NCI-H128 (cell line): Measurements from ENCODE around the gene PDZD4.
A peak's percentile ranks its signal among the peaks of the same experiment; 100 is the strongest.
"Not testable (repeated sequence)": the region's sequence is repeated elsewhere in the genome, so short reads cannot be mapped to it uniquely, and the experiment has no call there.

Source experiments
- DNase-seq: peaks from one replicate; lab custom pipeline; 2025; ENCODE audit not compliant: unreplicated experiment; lab: John Stamatoyannopoulos, UW

Gene PDZD4

DNA sequence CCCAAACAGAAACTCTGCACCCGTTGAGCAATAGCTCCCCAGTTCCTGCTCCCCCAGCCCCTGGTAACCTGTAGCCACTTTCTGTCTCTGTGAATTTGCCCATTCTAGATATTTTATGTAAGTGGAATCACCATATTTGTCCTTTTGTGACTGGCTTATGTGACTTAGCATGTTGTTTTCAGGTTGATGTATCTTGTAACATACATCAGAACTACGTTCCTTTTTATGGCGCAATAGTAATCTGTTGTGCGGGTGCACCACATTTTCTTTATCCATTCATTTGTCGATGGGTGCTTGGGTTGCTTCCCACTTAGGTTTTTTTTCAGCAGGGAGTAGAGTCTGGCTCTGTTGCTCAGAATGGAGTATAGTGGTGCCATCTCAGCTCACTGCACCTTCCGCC, 6.6 kb upstream of the PDZD4 start:
- no peak for DNase-seq

DNA sequence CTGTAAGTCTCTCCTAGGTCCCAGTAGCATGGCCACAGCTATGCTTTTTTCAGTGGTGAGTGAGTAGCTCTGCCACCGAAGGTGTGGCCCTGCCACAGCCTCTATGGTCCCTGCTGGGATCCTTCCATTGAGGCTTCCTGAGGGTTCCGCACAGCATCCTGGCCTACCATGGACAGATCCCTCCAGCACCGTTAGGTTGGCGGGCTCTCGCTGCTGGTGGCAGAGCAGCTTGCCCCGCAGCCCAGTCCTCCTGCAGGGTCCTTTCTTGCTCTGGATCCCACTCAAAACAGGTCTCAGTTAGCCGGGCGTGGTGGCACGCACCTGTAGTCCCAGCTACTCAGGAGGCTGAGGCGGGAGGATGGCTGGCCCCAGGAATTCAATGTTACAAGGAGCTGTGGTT, 2.4 kb upstream of the PDZD4 start:
- no peak for DNase-seq

DNA sequence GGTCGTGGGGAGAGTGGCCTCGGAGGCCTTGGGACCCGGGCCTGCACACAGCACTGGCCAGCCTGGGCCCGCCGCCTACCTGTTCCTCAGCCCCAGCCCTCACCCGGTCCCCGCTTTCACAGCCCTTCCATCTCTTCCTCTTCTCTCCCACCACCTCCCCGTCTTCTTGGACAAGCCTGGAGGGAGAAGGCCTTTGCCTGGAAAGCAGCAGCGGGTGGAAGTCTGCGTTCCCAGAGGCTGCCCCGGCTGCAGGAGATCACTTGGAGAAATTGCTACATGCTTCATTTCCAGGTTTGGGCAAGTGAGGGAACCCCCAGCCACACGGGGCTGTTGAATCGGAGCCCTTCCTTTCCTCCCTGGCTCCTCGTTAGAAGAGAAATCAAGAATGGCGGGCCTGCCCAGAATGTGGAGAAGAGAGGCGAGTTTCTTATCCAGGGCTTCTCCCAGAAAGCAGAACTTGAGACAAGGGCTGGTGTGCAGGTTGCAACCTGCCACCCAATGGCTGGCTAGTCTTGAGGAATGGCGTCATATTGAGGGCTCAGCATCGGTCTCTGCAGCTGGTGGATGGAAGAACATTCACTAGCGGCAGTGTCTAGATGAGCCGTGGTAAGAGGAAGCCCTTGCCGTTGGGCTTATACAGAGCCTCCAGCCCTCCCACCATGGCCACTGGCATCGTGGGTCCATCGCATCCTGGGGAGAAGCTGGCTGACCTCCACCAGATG, 1.2 kb upstream of the PDZD4 start:
- DNase-seq: no peak

DNA sequence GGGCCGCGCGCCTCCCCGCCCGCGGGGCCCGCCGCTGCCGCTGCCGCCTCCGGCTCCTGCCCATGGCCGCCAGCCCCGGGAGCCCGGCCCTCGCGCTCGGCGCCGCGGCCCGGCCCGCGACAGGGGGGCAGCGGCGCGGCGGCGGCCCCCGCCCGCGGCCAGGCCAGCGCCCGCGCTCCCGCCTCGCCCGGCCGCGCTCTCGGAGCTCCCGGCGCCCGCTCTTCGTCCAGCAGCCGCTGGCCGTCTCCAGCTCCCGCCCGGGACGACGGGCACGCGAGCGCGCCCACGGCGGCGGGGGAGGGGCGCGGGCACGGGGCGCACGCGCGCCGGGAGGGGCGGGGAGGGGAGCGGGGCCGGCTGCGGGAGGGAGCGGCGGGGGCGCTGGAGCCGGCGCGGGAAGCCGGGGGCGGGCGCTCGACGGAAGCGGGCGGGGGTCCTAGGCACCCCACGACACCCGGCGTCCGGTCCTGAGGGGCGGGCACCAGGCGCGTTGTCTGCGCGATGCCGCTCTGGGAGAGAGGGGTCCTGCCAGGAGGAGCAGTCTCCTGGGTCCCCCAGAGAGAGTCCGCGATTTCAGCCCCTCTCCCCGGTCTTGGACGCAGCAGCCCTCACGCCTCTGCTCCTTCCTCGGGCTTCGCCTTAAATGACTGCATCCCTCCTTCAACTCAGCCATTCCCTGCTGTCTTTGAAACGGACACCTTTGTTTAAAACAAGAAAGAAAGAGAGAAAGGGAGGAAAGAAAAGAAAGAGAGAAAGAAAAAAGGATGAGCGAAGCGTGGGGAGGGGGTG, 490 bp upstream of the PDZD4 start:
- no peak for DNase-seq

DNA sequence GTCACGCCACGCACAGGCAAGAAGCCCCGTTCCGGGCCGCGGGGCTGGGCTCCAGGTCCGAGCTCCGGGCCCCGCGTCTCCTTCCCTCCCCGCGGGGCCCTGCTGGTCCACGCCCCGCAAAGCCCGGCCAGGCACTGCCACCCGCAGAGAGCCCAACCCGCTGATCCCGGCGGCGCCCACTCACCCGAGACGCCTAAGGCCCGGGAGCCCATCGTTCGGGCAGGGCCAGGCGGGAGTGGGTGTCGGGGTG, 870 bp downstream of the PDZD4 start:
- no peak for DNase-seq

DNA sequence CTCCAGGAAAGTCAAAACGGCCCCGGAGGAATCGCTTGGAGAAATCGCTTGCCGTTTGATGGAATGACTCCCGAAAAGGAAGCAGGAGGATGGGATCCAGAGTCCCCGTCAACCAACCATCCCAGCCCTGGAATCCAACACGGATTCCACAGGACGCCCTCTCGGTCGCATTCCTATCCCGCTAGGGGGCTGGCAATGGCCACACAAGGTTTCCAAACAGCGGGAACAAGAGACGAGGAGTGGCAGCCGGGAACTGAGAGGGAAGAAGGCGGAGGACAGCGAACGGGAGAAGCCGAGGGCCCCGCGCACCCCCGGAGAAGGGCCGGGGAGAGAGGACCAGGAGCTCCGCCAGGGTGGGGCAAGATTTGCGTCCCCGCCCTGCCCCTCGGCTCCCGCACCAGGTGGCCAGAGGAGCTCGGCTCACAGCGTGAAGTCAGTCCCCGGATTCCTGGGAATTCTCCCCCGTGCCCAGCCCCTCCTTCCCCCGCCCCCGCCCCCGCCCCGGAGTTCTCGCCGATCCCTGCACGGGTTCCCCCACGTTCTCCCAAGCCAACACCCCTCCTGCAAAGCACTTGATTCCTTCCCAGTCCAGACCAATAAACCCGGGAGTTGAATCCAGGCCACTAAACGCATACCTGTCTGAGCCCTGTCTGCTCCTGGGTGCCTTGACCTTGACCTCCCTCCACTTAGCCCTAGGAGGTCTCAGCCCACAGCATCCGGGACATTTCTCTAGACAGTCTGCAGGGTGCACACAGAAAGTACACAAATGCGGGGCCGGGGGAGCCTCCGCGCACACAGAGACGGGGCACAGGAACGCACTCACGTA, 1.4 kb downstream of the PDZD4 start:
- DNase-seq: no peak

DNA sequence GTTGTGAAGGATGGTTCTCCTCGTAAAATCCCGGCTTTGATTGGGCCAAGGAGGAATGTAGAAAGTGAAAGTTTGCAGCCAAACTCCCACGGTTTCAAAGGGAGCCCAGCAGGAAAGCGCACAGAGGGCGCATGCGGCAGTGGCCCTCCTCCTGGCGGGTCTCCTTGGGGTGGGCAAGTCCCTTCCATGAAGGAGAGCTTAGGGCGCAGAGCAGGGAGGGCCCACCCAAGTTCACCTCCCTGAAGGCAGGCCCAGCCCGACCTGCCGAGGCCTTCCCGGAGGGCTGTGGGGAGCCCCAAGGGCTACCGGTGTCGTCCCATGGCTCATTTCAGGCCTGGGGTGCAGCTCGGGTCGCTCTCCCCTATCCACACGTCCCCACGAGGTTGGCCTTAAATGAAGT, 2.0 kb downstream of the PDZD4 start:
- no peak for DNase-seq

DNA sequence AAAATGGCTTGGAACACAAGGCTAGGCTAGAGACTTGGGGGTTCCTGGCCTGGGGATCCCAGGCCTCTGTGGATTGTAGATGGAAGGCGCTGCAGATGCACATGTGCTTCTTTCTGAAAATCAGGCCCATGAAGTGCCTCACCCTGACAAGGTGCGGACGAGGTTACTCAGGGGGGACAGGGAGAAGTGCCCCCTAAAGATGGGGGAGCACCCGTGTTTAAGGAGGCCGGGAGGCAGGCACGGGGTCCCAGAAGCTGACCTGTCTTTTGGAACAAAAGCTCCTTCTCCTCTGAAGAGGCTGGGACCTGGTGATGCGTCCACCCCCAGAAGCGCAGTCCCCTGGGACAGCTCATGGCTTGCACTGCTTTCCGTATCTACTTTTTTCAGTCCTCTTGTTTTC, 2.4 kb downstream of the PDZD4 start:
- no peak for DNase-seq

DNA sequence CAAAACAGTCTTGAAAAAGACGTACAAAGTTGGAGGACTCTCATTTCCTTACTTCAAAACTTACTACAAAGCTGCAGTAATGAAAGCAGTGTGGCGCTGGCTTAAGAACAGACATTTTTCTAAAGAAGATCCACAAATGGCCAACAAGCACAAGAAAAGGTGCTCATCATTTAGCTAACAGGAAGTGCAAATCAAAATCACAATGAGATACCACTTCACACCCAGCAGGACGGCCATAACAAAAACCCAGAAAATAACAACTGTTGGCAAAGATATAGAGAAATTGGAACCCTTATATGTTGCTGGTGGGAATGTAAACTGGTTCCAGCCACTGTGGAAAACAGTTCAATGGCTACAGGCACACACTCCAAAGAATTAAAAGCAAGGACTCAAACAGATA, 3.3 kb downstream of the PDZD4 start:
- DNase-seq: no peak

DNA sequence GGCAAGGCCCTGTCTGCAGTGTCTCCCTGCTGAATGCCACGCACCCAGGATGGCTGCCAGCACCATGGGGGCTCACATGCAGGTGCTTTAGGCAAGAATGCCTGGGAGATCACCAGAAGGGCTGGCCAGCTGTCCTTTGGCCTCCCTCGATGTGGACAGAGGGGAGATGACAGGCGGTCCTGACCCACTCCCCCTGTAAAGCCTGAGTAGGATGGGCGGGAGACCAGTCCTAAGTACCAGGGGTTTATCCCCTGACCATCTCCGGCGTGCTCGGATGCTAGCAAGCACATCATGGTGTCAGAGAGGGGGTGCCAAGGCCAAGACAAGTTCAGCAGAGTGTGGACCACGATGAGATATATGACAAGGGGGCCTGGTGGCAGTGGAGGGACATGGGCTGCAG, 5.3 kb downstream of the PDZD4 start:
- no peak for DNase-seq

DNA sequence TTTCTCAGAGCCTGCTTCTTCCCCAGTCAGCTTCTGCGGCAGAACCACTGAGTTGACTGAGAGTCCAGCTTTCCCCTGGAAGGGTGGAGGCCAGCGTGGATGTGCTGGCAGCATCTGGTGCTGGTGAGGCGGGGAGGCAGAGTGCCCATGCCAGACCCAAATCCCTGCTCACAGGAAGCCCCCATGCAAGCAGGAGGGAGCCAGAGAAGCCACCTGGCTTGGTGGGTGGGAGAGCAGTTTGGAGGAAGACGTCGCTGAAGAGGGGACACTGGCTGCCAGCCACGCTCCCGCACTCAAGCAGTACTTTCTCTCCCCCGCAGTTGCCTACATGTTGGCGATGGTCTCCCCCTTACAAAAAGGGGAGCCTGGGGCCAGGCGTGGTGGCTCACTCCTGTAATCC, 6.0 kb downstream of the PDZD4 start:
- no peak for DNase-seq

DNA sequence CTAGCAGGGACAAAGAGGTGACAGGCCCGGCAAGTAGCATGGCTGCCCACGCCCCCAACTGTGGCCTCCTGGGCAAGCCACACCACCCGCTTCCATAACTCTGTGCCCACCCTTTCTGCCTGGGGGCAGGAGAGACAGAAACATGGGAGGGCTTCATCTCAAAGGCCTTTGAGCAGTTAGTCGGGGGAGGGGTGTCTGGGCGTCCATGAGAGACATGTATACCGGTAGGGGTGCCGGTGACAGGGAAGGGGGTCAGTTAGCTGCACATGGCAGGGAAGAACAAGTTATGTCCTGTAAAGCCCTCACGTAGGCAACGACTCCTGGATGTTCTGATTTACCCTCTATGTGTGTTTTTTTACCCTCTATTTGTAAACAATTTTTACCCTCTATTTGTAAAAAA, 9.3 kb downstream of the PDZD4 start:
- no peak for DNase-seq

DNA sequence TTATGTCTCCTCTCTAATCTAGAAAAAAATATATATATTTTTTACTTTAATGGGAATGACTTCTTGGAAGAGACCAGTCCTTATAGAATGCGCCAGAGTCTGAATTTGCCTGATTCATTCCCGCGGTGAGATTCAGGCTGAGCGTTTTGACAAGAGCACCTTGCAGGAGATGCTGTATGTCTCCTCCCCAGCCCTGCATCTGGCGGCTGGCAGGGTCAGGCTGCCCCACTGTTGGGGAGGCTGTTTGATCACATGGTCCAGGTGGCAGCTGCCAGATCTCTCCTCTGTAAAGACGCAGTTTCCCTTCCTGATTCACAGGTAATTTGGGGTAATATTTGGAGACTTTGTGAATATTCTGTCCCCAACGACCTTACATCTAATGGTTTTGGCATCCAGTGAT, 9.7 kb downstream of the PDZD4 start:
- no peak for DNase-seq

DNA sequence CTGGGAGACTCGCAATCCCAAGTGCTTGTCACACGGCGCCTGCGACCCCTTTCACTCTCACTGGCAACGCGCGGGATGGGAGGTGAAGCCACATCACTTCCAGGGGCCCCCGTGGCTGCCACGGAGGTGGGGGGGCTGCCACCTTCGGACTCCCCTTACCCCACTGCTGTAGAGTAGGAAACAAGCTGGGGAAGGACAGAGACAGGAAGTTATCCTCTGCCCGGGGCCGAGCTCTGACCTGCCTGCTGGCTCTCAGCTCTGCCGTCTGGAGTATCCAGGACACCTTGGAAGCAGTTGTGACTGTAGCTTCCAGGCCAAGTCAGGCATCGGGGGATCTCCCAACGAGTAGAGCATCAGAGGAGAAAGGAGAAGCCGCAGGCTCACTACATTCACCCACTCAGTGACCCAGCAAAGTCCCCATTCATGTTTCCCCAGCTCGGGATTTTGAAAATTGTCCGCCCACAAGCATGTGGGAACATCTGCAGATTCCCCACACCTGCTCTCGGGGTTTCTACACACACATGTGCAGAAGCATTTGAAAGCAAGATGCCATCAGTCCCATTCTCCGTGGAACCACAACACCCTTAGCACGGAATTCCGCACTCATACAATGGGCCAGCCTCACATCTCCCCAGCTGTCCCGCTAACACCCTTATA, 10.8 kb downstream of the PDZD4 start:
- DNase-seq: no peak

DNA sequence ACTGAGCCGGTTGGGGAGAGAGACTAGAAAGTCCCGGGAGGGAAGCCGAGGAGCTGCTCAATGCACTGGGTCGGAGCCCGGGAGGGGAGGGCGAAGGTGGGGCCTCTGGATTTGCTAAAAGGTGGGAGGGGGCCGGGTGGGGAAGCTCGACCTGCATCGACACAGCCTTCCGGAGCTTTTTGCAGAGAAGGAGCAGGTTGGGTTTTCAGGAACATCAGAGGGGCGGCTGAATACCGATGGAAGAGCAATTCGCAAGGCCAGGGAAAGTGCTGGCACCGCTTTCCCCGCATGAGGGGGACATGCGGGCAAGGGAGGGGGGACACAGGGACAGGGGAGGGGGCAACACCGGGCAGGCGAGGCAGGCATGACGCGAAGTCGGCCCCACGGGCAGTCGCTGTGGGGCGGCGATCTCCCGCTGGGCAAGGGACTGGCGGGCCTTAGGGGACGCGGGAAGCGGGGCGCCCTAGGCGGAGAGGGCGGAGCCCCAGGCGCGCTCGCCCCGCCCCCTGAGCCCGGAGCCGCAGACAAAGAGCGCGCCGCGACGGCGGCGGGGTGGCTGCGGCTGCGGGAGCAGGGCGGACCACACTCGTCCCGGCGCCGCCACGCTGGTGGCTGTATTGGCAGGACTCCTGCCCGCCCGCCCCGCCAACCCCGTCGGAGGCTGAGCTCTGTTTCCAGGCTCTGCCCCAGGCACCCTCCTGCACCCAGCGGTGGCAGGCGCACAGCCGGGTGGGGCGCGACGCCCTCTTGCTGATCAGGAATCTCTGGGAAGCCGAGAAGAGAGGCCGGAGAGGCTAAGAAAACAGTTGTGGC, 11.6 kb downstream of the PDZD4 start:
- peak; percentile 5 for DNase-seq

DNA sequence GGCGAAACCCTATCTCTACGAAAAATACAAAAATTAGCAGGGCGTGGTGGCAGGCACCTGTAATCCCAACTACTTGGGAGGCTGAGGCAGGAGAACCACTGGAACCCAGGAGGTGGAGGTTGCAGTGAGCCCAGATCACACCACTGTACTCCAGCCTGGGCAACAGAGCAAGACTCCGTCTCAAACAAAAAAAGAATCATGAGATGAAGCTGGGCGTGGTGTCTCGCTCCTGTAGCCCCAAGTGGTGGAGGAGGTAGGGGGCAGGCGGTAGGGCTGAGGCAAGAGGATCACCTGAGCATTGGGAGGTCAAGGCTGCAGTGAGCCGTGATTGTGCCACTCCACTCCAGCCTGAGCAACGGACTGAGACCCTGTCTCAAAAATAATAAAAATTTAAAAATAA, 12.3 kb downstream of the PDZD4 start:
- DNase-seq: not testable (repeated sequence)

DNA sequence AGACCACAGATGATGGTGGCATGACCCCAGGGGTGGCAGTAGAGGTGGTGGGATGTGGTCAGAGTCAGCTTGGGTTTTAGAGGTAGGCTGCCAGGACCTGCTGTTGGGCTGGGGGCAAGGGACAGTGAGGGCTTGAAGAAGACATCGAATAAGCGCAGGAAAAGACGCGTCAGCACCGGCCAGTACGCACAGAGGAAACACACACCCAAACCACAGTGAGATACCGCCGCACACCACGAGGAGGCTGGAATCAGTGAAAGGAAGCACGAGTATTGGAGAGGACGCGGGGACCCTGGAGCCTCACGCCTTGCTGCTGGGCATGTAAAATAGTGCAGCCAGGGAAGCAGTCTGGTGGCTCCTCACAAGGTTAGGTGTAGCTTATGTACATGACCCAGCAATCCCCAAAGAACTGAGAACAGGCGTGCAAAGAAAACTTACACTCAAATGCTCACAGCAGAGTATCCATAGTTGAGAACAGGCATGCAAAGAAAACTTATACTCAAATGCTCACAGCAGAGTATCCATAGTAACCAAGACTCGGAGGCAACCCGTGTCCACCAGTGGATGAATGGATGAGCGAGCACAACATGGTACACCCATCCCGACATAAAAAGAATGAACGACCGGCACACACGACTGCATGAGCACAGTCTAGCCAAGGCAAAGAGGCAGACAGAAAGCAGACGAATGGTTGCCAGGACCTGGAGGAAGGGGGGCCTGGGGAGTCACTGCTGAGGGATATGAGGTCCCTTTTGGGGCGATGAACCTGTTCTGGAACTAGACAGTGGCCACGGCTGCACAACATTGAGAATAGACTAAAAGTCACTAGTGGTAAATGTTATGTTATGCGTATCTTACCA, 13.3 kb downstream of the PDZD4 start:
- DNase-seq: no peak

DNA sequence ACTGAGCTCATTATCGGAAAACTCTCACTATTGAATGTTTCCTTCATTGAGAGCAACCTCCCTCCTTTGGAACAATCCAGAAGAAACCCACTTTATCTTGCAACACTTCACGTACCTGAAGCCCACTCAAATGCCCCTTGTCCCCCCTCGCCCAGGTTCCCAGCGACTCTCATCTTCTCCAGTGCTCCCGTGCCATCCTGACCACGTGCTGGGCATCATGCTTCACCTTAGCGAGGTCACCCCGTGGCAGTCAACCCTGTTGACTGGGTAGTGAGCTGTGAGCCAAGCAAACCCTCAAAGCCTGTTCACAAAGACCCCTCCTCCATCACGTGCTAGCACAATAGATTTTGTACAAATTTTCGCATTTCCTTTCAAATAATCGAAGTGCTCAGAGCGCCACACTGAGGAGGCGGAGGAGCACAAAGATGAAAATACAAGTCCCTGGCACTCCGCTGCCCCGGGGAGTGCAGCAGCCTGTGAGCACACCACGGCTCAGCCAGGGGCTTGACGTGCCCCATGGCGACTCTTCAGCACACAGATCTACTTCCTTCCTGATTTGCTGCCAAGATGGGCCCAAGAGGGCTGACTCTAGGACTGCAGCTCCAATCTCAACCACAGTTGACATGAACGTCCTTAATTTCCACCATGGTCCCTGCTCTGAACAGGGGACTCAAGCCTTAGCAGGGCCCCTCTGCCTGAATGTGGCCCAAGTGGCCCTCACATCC, 15.6 kb downstream of the PDZD4 start:
- no peak for DNase-seq

DNA sequence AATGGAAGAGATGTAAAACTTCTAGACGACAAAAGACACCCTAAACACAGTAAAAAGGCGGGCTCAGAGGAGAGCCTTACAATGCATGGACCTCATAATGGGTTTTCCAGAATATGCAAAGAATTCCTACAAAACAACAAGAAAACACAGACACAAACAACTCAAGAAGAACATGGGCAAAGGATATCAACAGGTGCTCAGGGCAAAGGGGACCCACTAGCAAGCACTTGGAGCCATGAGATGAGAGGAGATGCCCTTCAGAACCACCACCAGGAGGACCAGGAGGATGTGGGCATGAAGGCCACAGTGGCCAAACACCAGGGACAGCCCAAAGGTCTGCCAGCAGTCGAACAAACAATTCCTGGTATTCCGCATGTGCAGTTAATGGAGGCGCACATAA, 17.2 kb downstream of the PDZD4 start:
- DNase-seq: no peak
